ENCODE measurements around the gene DOK6. TPM values are rescaled to one million over a fixed set of nuclear protein-coding genes. Genes with fewer than 3 reads are reported as not detected.
A peak's percentile ranks its signal among the peaks of the same experiment; 100 is the strongest.

The DOK6 gene
- total RNA-seq, 1 experiment from 2014 or later: not detected

GRCh38 chr18:69401226-69401971 lies 711 bp downstream of the DOK6 start:
- H3K27me3 ChIP-seq (ENCODE audit: low read length): no peaks in the 10 kb centered on the region
- H3K79me2 ChIP-seq (ENCODE audit: low read length): no peaks in the 10 kb centered on the region
- no peak overlapping the region for H3K4me3 ChIP-seq (ENCODE audit: low read length)
- no peaks in the 10 kb centered on the region for H3K4me1 ChIP-seq (ENCODE audit: low read length)
- H3K4me2 ChIP-seq (ENCODE audit: low read depth, low read length, poor library complexity, severe bottlenecking): no peak overlapping the region
- no peaks in the 10 kb centered on the region for H3K36me3 ChIP-seq (ENCODE audit: insufficient read depth, low read length)
- H3K27ac ChIP-seq (ENCODE audit: low read length): no peak overlapping the region
- no peaks in the 10 kb centered on the region for H4K20me1 ChIP-seq (ENCODE audit: insufficient read depth, low read depth, low read length)
- H3K9me2 ChIP-seq (replicated peaks; ENCODE audit: insufficient read depth, low read length): no peaks in the 10 kb centered on the region
- H3K9me3 ChIP-seq (ENCODE audit: low read length): peaks cover 12% of the 10 kb centered on the region
- no peak for DNase-seq
- H2AFZ ChIP-seq (ENCODE audit: low read length): no peak overlapping the region
- H3K9ac ChIP-seq (ENCODE audit: low read length): no peak overlapping the region

DNA sequence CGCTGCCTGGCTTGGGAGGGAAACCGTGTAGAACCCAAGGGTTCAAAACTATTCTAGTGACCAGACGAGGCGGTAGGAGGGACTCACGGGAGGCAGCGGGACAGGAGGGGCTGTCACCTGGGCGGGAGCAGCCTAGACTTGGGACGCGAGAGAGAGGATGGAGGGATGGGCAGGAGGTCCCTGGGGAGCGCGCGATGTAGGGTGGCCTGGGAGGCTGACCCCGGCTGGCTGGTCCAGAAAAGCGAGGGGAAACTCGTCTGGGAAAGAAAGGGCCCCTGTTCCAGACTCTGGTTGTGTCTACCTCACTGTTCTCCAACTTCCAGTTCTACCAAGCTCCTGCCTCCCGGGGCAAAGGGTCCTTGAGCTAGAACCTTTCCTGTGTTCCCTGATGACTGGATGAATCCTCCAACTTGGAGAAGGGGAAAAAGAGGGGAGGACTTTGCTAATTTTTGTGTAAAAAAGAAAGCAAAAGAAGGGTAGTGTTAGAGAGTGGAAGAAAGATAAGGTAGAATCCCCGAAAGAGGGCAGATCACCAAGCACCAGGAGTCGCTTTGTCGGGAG lies 1.4 kb downstream of the DOK6 start:
- no peaks in the 10 kb centered on the region for H4K20me1 ChIP-seq (ENCODE audit: insufficient read depth, low read depth, low read length)
- no peak for DNase-seq
- H3K9ac ChIP-seq (ENCODE audit: low read length): no peak overlapping the region
- H3K36me3 ChIP-seq (ENCODE audit: insufficient read depth, low read length): no peaks in the 10 kb centered on the region
- peaks cover 12% of the 10 kb centered on the region for H3K9me3 ChIP-seq (ENCODE audit: low read length)
- H2AFZ ChIP-seq (ENCODE audit: low read length): no peak overlapping the region
- H3K27ac ChIP-seq (ENCODE audit: low read length): no peak overlapping the region
- H3K4me2 ChIP-seq (ENCODE audit: low read depth, low read length, poor library complexity, severe bottlenecking): no peak overlapping the region
- no peaks in the 10 kb centered on the region for H3K27me3 ChIP-seq (ENCODE audit: low read length)
- no peaks in the 10 kb centered on the region for H3K9me2 ChIP-seq (replicated peaks; ENCODE audit: insufficient read depth, low read length)
- H3K79me2 ChIP-seq (ENCODE audit: low read length): no peaks in the 10 kb centered on the region
- no peak overlapping the region for H3K4me3 ChIP-seq (ENCODE audit: low read length)
- H3K4me1 ChIP-seq (ENCODE audit: low read length): no peaks in the 10 kb centered on the region

DNA sequence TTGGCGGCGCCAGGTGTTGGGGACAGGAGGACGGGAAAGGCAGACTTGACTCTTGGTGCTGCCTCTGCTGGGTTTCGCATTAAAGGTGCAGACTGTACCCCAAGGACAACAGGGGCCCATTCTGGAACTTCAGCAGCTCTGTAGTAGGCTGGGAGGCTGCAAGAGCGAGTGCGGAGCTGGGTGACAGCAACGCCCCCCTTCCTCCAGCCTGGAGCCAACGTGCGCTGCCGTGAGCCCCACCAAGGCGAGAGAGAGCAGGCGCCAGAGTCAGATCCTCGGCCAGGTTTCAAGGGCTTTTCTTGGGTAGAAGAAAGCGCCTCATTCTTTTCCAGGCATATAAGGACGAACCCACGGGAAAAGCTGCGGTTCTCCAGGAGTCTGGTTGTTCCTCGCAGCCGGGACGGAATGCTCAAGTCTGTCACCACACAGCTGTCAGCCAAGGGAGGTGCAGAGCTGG lies 1.9 kb downstream of the DOK6 start:
- Histone ChIP-seq H3K9me2 (replicated peaks; ENCODE audit: insufficient read depth, low read length) (no peaks in the 10 kb centered on the region), H3K4me3 (ENCODE audit: low read length) (no peak overlapping the region), H4K20me1 (ENCODE audit: insufficient read depth, low read depth, low read length) (no peaks in the 10 kb centered on the region), H3K27me3 (ENCODE audit: low read length) (no peaks in the 10 kb centered on the region), H3K4me1 (ENCODE audit: low read length) (no peaks in the 10 kb centered on the region), H3K9me3 (ENCODE audit: low read length) (peaks cover 12% of the 10 kb centered on the region), H2AFZ (ENCODE audit: low read length) (no peak overlapping the region), H3K9ac (ENCODE audit: low read length) (no peak overlapping the region), H3K36me3 (ENCODE audit: insufficient read depth, low read length) (no peaks in the 10 kb centered on the region), H3K79me2 (ENCODE audit: low read length) (no peaks in the 10 kb centered on the region), H3K4me2 (ENCODE audit: low read depth, low read length, poor library complexity, severe bottlenecking) (no peak overlapping the region), H3K27ac (ENCODE audit: low read length) (no peak overlapping the region)
- no peak for DNase-seq

- no peaks in the 10 kb centered on the region for H3K4me1 ChIP-seq (ENCODE audit: low read length)
- H3K4me3 ChIP-seq (ENCODE audit: low read length): no peak overlapping the region
- no peak overlapping the region for H2AFZ ChIP-seq (ENCODE audit: low read length)
- no peak overlapping the region for H3K9ac ChIP-seq (ENCODE audit: low read length)
- no peak overlapping the region for H3K4me2 ChIP-seq (ENCODE audit: low read depth, low read length, poor library complexity, severe bottlenecking)
- no peaks in the 10 kb centered on the region for H3K36me3 ChIP-seq (ENCODE audit: insufficient read depth, low read length)
- H3K27me3 ChIP-seq (ENCODE audit: low read length): no peaks in the 10 kb centered on the region
- H3K27ac ChIP-seq (ENCODE audit: low read length): no peak overlapping the region
- H3K79me2 ChIP-seq (ENCODE audit: low read length): no peaks in the 10 kb centered on the region
- no peaks in the 10 kb centered on the region for H3K9me3 ChIP-seq (ENCODE audit: low read length)
- no peaks in the 10 kb centered on the region for H4K20me1 ChIP-seq (ENCODE audit: insufficient read depth, low read depth, low read length)
- no peak for DNase-seq
- H3K9me2 ChIP-seq (replicated peaks; ENCODE audit: insufficient read depth, low read length): peaks cover 3% of the 10 kb centered on the region; the same call in 1 of the 2 replicates
Observed at GRCh38 chr18:69408522-69408921, 7.8 kb downstream of the DOK6 start.

- Histone ChIP-seq H3K9me2 (replicated peaks; ENCODE audit: insufficient read depth, low read length) (peaks cover 3% of the 10 kb centered on the region; the same call in 1 of the 2 replicates), H3K9me3 (ENCODE audit: low read length) (no peaks in the 10 kb centered on the region), H3K9ac (ENCODE audit: low read length) (no peak overlapping the region), H3K27me3 (ENCODE audit: low read length) (no peaks in the 10 kb centered on the region), H3K27ac (ENCODE audit: low read length) (no peak overlapping the region), H3K4me1 (ENCODE audit: low read length) (no peaks in the 10 kb centered on the region), H2AFZ (ENCODE audit: low read length) (no peak overlapping the region), H4K20me1 (ENCODE audit: insufficient read depth, low read depth, low read length) (no peaks in the 10 kb centered on the region), H3K4me2 (ENCODE audit: low read depth, low read length, poor library complexity, severe bottlenecking) (no peak overlapping the region), H3K79me2 (ENCODE audit: low read length) (no peaks in the 10 kb centered on the region), H3K36me3 (ENCODE audit: insufficient read depth, low read length) (no peaks in the 10 kb centered on the region), H3K4me3 (ENCODE audit: low read length) (no peak overlapping the region)
- no peak for DNase-seq
Observed at GRCh38 chr18:69411199-69411598, 10.5 kb downstream of the DOK6 start.

DNA sequence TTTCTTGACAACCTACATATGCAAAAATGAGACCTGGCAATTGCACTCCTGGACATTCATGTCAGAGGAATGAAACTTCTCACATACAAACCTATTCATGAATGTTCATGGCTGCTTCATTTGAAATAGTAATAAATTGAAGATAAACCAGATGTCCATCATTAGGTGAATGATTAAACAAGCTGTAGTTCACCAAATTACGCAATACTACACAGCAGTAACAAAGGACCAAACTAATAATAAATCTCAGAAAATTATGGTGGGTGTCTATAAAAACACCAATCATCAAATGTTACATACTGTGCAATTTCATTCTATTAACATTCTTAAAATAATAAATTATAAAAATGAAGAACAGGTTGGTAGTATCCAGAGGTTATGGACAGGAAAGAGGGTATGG lies 13.5 kb downstream of the DOK6 start:
- no peak overlapping the region for H3K27ac ChIP-seq (ENCODE audit: low read length)
- no peaks in the 10 kb centered on the region for H3K9me3 ChIP-seq (ENCODE audit: low read length)
- no peak for DNase-seq
- H3K9ac ChIP-seq (ENCODE audit: low read length): no peak overlapping the region
- H3K4me3 ChIP-seq (ENCODE audit: low read length): no peak overlapping the region
- H3K79me2 ChIP-seq (ENCODE audit: low read length): no peaks in the 10 kb centered on the region
- no peaks in the 10 kb centered on the region for H3K36me3 ChIP-seq (ENCODE audit: insufficient read depth, low read length)
- H3K27me3 ChIP-seq (ENCODE audit: low read length): no peaks in the 10 kb centered on the region
- H2AFZ ChIP-seq (ENCODE audit: low read length): no peak overlapping the region
- H4K20me1 ChIP-seq (ENCODE audit: insufficient read depth, low read depth, low read length): no peaks in the 10 kb centered on the region
- no peaks in the 10 kb centered on the region for H3K4me1 ChIP-seq (ENCODE audit: low read length)
- peaks cover 3% of the 10 kb centered on the region; the same call in 1 of the 2 replicates for H3K9me2 ChIP-seq (replicated peaks; ENCODE audit: insufficient read depth, low read length)
- H3K4me2 ChIP-seq (ENCODE audit: low read depth, low read length, poor library complexity, severe bottlenecking): no peak overlapping the region

- Histone ChIP-seq H2AFZ (ENCODE audit: low read length) (no peak overlapping the region), H3K4me3 (ENCODE audit: low read length) (no peak overlapping the region), H3K36me3 (ENCODE audit: insufficient read depth, low read length) (no peaks in the 10 kb centered on the region), H3K27me3 (ENCODE audit: low read length) (0 out of 2 replicates have a peak, but pooled peaks cover 2% of the 10 kb centered on the region), H3K4me2 (ENCODE audit: low read depth, low read length, poor library complexity, severe bottlenecking) (no peak overlapping the region), H3K79me2 (ENCODE audit: low read length) (no peaks in the 10 kb centered on the region), H3K4me1 (ENCODE audit: low read length) (no peaks in the 10 kb centered on the region), H3K9me2 (replicated peaks; ENCODE audit: insufficient read depth, low read length) (no peaks in the 10 kb centered on the region), H4K20me1 (ENCODE audit: insufficient read depth, low read depth, low read length) (no peaks in the 10 kb centered on the region), H3K9me3 (ENCODE audit: low read length) (peaks cover 1% of the 10 kb centered on the region; the same call in 1 of the 2 replicates), H3K27ac (ENCODE audit: low read length) (no peak overlapping the region), H3K9ac (ENCODE audit: low read length) (no peak overlapping the region)
- peak; percentile 19 for DNase-seq
Observed at GRCh38 chr18:69432847-69433246, 32.2 kb downstream of the DOK6 start.

- DNase-seq: peak; percentile 12
- Histone ChIP-seq H3K4me1 (ENCODE audit: low read length) (no peaks in the 10 kb centered on the region), H3K79me2 (ENCODE audit: low read length) (no peaks in the 10 kb centered on the region), H3K4me3 (ENCODE audit: low read length) (no peak overlapping the region), H3K9me2 (replicated peaks; ENCODE audit: insufficient read depth, low read length) (no peaks in the 10 kb centered on the region), H4K20me1 (ENCODE audit: insufficient read depth, low read depth, low read length) (no peaks in the 10 kb centered on the region), H3K27ac (ENCODE audit: low read length) (no peak overlapping the region), H2AFZ (ENCODE audit: low read length) (no peak overlapping the region), H3K27me3 (ENCODE audit: low read length) (0 out of 2 replicates have a peak, but pooled peaks cover 2% of the 10 kb centered on the region), H3K36me3 (ENCODE audit: insufficient read depth, low read length) (no peaks in the 10 kb centered on the region), H3K9ac (ENCODE audit: low read length) (no peak overlapping the region), H3K4me2 (ENCODE audit: low read depth, low read length, poor library complexity, severe bottlenecking) (no peak overlapping the region), H3K9me3 (ENCODE audit: low read length) (peaks cover 13% of the 10 kb centered on the region)
Observed at GRCh38 chr18:69435000-69435399, 34.3 kb downstream of the DOK6 start.
